Activated CD4-positive, alpha-beta T cell treated with anti-CD3 and anti-CD28 coated beads, Interleukin-2, amount 50 U/mL, for 1 hour (primary cell): ENCODE measurements around the gene PKN3.

ENCODE experiments used
- DNase-seq: peaks from one replicate; pipeline ENCODE4 v3.0.0-alpha.2; 2020

Gene PKN3

DNA sequence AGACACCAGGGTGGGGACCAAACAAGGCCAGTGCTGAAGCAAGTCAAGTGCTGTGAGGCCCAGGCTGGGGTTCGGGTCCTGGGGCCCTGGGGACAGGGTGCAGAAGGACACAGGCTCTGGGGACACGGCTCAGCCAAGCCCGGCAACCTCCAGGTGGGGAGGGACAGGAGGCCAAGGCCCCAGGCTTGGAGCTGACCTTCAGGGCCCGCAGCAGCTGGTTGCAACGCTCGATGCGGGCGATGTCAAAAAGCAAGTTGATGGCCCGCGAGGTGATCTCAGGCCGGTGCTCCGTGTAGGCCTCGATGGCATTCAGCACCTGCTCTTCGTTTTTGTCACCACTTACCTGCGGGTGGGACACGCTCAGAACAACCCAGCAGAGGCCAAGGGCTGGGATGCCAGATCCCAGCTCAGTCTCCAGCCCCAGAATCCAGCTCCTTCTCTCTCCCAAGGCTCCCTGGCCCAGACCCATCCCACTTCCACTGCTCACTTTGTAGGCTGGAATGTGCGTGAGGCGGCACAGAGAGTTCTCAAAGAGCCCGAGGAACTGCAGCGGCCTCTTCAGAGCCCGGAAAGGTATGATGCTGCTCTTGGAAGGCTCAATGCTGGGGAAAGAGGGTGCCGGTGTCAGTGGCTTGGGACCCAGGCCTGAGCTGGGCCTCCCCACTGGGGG, 48.8 kb downstream of the PKN3 start:
- DNase-seq, result no peak

GRCh38 chr9:128753627-128754026, 51.3 kb downstream of the PKN3 start:
- no peak for DNase-seq

DNA sequence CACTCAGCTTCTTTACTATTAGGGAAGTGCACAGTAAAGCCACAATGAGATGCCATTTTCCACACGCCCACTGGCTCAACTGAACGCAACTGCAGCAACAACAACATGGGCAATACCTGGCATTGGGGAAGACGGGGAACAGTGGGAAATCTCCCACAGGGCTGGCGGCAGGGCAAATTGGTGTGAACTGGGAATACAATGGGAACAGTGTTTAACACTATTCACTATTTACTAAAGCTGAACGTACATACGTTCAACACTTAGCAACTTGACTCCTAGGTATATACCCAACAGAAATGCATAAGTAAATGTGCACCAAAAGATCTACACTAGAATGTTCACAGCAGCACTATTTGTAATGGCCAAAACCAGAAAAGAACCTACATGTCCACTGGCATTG, 55.3 kb downstream of the PKN3 start:
- no peak for DNase-seq

DNA sequence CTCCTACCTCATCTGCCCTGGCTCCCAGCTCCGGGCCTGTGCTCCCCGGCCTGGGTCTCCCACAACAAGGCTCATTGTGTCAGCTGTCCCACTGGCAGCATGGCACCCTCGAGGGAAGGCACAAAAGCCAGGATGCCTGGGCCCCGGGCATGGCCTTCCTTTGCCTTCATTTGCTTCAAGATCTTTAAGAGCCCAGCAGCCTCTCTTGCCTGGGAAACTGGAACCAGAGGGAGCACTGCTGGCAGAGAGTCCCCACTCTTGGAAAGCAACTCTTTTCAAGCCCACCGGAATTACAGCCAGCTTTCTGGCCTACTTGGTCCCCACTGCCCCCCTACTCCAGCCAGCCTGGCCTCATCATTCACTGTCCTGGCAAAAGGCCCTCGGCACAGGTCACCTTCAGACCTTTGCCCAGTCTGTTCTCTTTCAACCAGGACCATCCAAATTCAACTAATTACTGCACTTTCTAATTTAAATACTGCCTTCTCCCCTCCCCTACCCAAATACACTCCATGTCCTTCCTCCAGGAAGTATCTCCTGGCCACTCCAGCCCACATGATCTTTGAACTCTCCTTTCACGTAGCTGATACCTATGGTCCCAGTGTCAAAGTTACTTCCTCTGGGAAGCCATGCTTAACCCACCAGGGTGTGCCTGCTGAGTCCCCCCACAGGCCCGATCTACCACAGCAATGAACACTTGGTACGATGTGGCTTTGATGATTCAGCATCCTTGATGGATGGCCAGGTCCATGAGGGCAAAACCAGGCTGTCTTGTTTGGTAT, 60.6 kb downstream of the PKN3 start:
- DNase-seq, result no peak

- no peak for DNase-seq
These were observed 62.1 kb downstream of the PKN3 start for GRCh38 chr9:128764361-128764760.

- DNase-seq, result no peak
These were observed 63.2 kb downstream of the PKN3 start for GRCh38 chr9:128765499-128765898.

- no peak for DNase-seq
These were observed 66.3 kb downstream of the PKN3 start for GRCh38 chr9:128768606-128769005.
